NCI-H1417 treated with DMSO at 0.1 percent for 48 hours (cell line): ENCODE data around the gene THSD7B.
"Not testable (repeated sequence)": the region's sequence is repeated elsewhere in the genome, so short reads cannot be mapped to it uniquely, and the experiment has no call there.

Experiments
- DNase-seq: peaks from one replicate; lab custom pipeline; 2025; lab: John Stamatoyannopoulos, UW

Gene THSD7B

GRCh38 chr2:137547842-137548241, 782.5 kb downstream of the THSD7B start:
- DNase-seq, result no peak

- DNase-seq, result no peak
Observed at GRCh38 chr2:137566387-137566786, 801.0 kb downstream of the THSD7B start.

- no peak for DNase-seq
Observed at GRCh38 chr2:137570484-137570883, 805.1 kb downstream of the THSD7B start.

GRCh38 chr2:137587834-137588233, 822.5 kb downstream of the THSD7B start:
- DNase-seq, result not testable (repeated sequence)

GRCh38 chr2:137588578-137588977, 823.2 kb downstream of the THSD7B start:
- not testable (repeated sequence) for DNase-seq

- no peak for DNase-seq
Observed at GRCh38 chr2:137590102-137590501, 824.8 kb downstream of the THSD7B start.

- DNase-seq, result no peak
Observed at GRCh38 chr2:137607722-137608318, 842.5 kb downstream of the THSD7B start.

- DNase-seq, result no peak
Observed at GRCh38 chr2:137638932-137639331, 873.6 kb downstream of the THSD7B start.

- DNase-seq, result no peak
Observed at GRCh38 chr2:137644731-137645130, 879.4 kb downstream of the THSD7B start.

- no peak for DNase-seq
Observed at GRCh38 chr2:137654046-137654445, 888.7 kb downstream of the THSD7B start.

GRCh38 chr2:137655814-137656213, 890.5 kb downstream of the THSD7B start:
- no peak for DNase-seq

GRCh38 chr2:137658433-137658832, 893.1 kb downstream of the THSD7B start:
- DNase-seq, result no peak

GRCh38 chr2:137659616-137660015, 894.3 kb downstream of the THSD7B start:
- peak; percentile 7 for DNase-seq

- no peak for DNase-seq
Observed at GRCh38 chr2:137670111-137670510, 904.8 kb downstream of the THSD7B start.

- DNase-seq, result no peak
Observed at GRCh38 chr2:137672989-137673552, 907.7 kb downstream of the THSD7B start.

GRCh38 chr2:137674991-137675390, 909.6 kb downstream of the THSD7B start:
- DNase-seq, result no peak

GRCh38 chr2:137675584-137676327, 910.4 kb downstream of the THSD7B start:
- no peak for DNase-seq

- no peak for DNase-seq
Observed at GRCh38 chr2:137676346-137676745, 911.0 kb downstream of the THSD7B start.

GRCh38 chr2:137677466-137677865, 912.1 kb downstream of the THSD7B start:
- no peak for DNase-seq

GRCh38 chr2:137689549-137689948, 924.2 kb downstream of the THSD7B start:
- no peak for DNase-seq

GRCh38 chr2:137693534-137693933, 928.2 kb downstream of the THSD7B start:
- no peak for DNase-seq

- DNase-seq, result no peak
Observed at GRCh38 chr2:137696916-137697315, 931.6 kb downstream of the THSD7B start.

- not testable (repeated sequence) for DNase-seq
Observed at GRCh38 chr2:137700250-137700649, 934.9 kb downstream of the THSD7B start.
